IPS DF 19.7 (cell line): ENCODE results near the gene PCSK4.

Experiments used
- DNase-seq: peaks from one replicate; pipeline ENCODE4 v3.0.0-alpha.2; 2013; ENCODE audit warnings: low read depth, low spot score

PCSK4 gene

GRCh38 chr19:1471010-1471514, 19.1 kb downstream of the PCSK4 start:
- no peak for DNase-seq

DNA sequence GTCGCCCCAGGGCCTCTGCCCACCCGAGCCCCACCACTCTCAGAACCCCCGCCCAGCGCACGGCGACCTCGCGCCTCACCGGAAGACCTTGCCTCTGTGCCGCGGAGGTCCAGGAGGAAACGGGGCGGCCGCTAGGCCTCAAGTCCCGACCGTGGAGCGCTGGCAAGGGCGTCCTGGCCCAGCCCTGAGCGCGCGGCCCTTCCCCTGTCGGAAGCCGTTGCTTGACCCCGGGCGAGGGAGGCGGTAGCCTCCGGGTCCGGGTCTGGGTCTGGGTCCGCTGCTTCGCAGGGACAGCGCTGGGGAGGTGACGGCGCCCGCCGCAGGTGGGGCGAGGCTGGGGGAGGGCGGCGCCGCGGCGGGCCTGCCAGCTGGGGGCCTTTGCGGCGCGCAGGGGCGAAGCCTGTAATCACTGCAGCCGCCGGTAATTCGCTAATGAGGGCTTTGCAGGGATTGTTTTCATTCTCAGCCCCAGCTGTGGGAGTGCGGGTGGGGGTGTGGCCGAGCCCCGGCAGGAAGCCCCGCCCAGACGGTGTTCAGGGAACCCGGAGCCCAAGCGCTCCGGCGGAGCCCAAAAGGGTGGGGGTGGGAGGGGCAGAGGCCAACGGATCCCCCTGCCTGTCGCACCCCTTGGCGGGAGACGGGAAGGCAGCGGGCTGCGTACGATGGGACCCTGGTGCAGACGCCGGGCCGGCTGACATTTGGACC, 19.7 kb downstream of the PCSK4 start:
- no peak for DNase-seq

DNA sequence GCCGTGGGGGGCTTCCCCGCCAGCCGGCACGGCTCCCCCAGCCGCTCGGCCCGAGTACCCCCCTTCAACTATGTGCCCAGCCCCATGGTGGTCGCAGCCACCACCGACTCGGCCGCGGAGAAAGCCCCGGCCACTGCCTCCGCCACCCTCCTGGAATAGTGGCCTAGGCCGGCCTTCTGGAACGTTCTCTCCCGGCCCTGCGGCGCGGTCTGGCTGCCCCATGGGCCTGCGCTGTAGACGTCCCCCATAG, 20.2 kb downstream of the PCSK4 start:
- no peak for DNase-seq

GRCh38 chr19:1469255-1470054, 20.7 kb downstream of the PCSK4 start:
- no peak for DNase-seq

- DNase-seq = no peak
These were observed 21.3 kb downstream of the PCSK4 start for GRCh38 chr19:1468821-1469254.

GRCh38 chr19:1468274-1468820, 21.8 kb downstream of the PCSK4 start:
- DNase-seq = no peak

- no peak for DNase-seq
These were observed 22.5 kb downstream of the PCSK4 start for GRCh38 chr19:1467490-1468273.

- DNase-seq = no peak
These were observed 23.0 kb downstream of the PCSK4 start for GRCh38 chr19:1467215-1467489.

DNA sequence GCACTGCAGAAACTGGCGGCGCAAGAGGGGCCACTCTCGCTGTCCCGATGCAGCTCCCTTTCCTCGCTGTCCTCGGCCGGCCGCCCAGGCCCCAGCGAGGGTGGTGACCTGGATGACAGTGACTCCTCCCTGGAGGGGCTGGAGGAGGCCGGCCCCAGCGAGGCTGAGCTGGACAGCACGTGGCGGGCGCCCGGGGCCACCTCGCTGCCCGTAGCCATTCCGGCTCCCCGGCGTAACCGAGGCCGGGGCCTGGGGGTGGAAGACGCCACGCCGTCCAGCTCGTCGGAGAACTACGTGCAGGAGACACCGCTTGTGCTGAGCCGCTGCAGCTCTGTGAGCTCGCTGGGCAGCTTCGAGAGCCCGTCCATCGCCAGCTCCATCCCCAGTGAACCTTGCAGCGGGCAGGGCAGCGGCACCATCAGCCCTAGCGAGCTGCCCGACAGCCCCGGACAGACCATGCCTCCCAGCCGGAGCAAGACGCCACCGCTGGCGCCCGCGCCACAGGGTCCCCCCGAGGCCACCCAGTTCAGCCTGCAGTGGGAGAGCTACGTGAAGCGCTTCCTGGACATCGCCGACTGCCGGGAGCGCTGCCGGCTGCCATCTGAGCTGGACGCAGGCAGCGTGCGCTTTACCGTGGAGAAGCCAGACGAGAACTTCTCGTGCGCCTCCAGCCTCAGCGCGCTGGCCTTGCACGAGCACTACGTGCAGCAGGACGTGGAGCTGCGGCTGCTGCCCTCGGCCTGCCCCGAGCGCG, 23.5 kb downstream of the PCSK4 start:
- DNase-seq = no peak

DNA sequence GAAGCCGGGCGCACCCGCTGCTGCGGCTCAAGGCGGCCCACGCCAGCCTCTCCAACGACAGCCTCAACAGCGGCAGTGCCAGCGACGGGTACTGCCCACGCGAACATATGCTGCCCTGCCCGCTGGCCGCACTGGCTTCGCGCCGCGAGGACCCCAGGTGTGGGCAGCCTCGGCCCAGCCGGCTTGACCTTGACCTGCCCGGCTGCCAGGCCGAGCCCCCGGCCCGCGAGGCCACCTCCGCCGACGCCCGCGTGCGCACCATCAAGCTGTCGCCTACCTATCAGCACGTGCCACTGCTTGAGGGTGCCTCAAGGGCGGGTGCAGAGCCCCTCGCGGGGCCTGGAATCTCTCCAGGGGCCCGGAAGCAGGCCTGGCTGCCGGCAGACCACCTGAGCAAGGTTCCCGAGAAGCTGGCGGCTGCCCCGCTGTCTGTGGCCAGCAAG, 24.1 kb downstream of the PCSK4 start:
- DNase-seq = no peak

GRCh38 chr19:1465191-1466016, 24.7 kb downstream of the PCSK4 start:
- DNase-seq = no peak

DNA sequence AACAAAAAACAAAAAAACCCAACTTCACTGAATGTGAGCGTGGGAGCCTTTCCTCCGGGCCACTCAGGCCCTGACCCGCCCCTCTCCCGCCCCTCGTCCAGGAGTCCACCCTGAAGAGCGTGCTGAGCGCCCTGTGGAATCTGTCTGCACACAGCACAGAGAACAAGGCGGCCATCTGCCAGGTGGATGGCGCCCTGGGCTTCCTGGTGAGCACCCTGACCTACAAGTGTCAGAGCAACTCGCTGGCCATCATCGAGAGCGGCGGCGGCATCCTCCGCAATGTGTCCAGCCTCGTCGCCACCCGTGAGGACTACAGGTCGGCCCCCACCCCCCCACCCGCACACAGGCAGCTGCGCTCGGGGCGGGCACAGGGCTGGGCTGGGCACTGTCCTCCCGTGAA, 28.3 kb downstream of the PCSK4 start:
- no peak for DNase-seq

GRCh38 chr19:1460033-1460995, 29.8 kb downstream of the PCSK4 start:
- no peak for DNase-seq

DNA sequence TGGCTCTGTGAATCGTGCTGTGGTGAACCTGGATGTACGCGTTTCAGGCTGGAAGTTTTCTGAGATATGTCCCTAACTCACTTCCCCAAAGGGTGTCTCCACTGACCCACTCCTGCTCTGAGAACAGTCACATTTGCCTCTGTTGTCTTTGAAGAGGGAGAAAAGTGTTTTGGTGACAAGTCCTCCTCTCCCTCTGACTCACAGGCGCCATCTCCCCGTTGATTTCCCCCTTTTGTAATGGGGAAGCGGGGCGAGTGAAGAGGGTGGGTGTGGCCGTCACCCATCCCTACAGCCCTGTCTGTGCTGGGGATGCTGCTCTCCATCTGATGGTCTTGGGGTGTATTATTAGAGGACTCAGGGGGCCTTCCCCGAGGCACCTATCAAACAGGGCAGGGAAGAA, 30.7 kb downstream of the PCSK4 start:
- no peak for DNase-seq

DNA sequence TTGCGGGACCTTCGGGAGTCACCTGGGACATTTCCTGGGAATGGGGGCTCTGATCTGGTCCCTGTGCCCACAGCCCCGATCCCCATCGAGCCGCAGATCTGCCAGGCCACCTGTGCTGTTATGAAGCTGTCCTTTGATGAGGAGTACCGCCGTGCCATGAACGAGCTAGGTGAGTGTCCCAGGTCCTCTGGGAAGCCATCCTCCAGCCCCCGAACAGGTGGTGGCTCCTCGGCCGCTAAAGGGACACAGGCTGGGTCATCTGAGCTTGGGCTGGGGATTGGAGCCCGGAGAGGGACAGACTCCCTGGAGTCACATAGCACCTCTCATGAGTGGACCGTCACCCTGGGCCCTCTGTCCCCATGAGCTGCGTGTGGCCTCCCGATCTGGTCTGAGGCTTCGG, 32.3 kb downstream of the PCSK4 start:
- DNase-seq = no peak

GRCh38 chr19:1457031-1457739, 33.0 kb downstream of the PCSK4 start:
- DNase-seq = no peak

DNA sequence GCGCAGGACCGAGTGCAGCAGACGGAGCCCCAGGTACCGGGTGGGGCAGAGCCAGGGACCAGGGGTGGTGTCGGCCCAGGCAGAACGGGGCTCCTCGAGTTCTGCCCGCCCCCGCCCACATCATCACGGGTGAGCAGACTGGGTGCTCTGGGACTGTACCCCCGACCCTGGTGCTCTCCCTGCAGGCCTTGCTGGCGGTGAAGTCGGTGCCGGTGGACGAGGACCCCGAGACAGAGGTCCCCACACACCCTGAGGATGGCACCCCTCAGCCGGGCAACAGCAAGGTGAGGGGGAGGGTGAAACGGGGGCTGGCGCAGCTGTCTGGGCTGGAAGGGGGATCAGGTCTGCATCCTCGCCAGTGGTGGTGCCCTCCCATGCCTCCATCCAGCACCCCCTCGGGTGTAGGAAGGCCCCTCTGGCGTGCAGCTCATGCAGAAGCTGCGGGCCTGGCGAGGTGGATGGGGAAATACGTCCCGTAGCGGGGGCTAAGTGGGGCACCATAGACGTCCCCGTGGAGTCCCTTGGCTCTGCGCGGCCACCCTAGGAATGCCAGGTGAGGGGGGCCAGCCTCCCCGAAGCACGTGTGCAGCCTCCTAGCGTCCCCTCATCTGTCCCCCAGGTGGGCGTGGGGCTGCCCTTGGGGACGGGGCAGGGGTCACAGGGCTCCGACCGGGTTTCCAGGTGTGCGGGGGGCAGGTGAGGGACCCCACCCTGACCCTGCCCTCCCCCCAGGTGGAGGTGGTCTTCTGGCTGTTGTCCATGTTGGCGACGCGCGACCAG, 33.8 kb downstream of the PCSK4 start:
- DNase-seq = no peak
